H1 (cell line): ENCODE measurements around the gene KIAA1614. TPM values are rescaled to one million over a fixed set of nuclear protein-coding genes. Genes with fewer than 3 reads are reported as not detected.

Experiments
- CBX5 ChIP-seq: fragments of 300-800, 300-1000 bp; sonication (generic); IDR thresholded peaks from 2 replicates; pipeline ENCODE4 v1.7.1; 2016; ENCODE audit warnings: antibody characterized with exemption, low read length, low read depth
- EZH2 ChIP-seq: fragments of 200-600 bp; sonication (generic); IDR thresholded peaks from 2 replicates; pipeline ENCODE4 v1.7.1; 2012; ENCODE audit warnings: low read depth, mild to moderate bottlenecking, moderate library complexity, low read length, inconsistent platforms; ENCODE audit not compliant: severe bottlenecking
- POLR2A ChIP-seq, 2 experiments: IDR thresholded peaks; 1 replicate in 1 of 2; 2 replicates in 1 of 2; pipeline ENCODE4 v1.6.1; 2011; ENCODE audit warnings: low read depth in 2 of 2, low read length in 2 of 2, mild to moderate bottlenecking in 2 of 2; ENCODE audit errors: control extremely low read depth in 1 of 2
- RXRA ChIP-seq: IDR thresholded peaks from 2 replicates; pipeline ENCODE4 v1.6.1; 2011; ENCODE audit warnings: low read depth, mild to moderate bottlenecking, low read length, moderate library complexity; ENCODE audit not compliant: insufficient read depth
- polyA plus RNA-seq, 7 experiments: library from polyadenylated mRNA; depleted of rRNA in 3 of 7; stranded (reverse) in 5 of 7; unstranded in 2 of 7; fragments of >200 nt in 5 of 7; fragments of 200-250 nt in 2 of 7; gene quantifications; 1 replicate in 5 of 7; 2 replicates in 1 of 7; 4 replicates in 1 of 7; pipeline versions ENCODE4 v1.2.1 to v1.2.3, GENCODE V29; 2011 to 2013; ENCODE audit warnings: missing spikeins in 2 of 7, mixed read lengths in 2 of 7
- total RNA-seq: library from RNA; stranded (reverse); fragmentation: NEBNext Ultra II Directional; extraction: Animal tissue kit (Norgen Biotek cat#: 25700); gene quantifications from 2 replicates; pipeline ENCODE4 v1.2.1, GENCODE V29; 2021
- TF ChIP-seq, protein P1 (sequence below): fragments of 300-600 bp; sonication (generic); IDR thresholded peaks from 2 replicates; pipeline ENCODE4 v1.7.1; 2012; ENCODE audit warnings: low read length, moderate library complexity, mild to moderate bottlenecking, inconsistent platforms; ENCODE audit not compliant: insufficient replicate concordance
- TF ChIP-seq, protein P2 (sequence below), 3 experiments: IDR thresholded peaks; 1 replicate in 2 of 3; 2 replicates in 1 of 3; pipeline versions ENCODE4 v1.5.1 to v1.6.1; 2011; ENCODE audit warnings: low read length in 3 of 3, mild to moderate bottlenecking in 3 of 3, inconsistent platforms in 2 of 3, low read depth in 1 of 3, moderate library complexity in 1 of 3; ENCODE audit not compliant: insufficient read depth in 1 of 3; ENCODE audit errors: control extremely low read depth in 1 of 3

Gene KIAA1614
- total and polyA plus RNA-seq, 2 of the 8 experiments (the other 6 are each of a cell fraction or from before 2014, with no cell fraction given): 1.3 to 3.1 TPM

DNA sequence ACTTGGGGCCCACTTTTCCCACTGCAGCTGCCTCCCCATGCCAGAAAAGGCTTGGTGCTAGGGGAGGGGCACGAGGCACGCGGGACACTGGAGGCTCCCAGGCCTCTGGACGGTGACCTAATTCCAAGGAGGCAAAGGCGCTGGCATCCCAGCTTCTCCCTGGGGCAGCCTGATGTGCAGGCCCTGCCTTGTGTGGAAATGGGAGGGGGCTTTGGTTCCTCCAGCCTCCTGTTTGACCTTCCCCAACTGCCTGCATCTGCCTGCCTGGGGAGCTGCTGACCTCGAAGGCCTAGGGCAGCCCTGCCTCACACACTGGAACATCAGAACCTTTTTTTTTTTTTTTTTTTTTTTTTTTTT, 39.9 kb downstream of the KIAA1614 start (continued):
- TF ChIP-seq, protein P1, sequence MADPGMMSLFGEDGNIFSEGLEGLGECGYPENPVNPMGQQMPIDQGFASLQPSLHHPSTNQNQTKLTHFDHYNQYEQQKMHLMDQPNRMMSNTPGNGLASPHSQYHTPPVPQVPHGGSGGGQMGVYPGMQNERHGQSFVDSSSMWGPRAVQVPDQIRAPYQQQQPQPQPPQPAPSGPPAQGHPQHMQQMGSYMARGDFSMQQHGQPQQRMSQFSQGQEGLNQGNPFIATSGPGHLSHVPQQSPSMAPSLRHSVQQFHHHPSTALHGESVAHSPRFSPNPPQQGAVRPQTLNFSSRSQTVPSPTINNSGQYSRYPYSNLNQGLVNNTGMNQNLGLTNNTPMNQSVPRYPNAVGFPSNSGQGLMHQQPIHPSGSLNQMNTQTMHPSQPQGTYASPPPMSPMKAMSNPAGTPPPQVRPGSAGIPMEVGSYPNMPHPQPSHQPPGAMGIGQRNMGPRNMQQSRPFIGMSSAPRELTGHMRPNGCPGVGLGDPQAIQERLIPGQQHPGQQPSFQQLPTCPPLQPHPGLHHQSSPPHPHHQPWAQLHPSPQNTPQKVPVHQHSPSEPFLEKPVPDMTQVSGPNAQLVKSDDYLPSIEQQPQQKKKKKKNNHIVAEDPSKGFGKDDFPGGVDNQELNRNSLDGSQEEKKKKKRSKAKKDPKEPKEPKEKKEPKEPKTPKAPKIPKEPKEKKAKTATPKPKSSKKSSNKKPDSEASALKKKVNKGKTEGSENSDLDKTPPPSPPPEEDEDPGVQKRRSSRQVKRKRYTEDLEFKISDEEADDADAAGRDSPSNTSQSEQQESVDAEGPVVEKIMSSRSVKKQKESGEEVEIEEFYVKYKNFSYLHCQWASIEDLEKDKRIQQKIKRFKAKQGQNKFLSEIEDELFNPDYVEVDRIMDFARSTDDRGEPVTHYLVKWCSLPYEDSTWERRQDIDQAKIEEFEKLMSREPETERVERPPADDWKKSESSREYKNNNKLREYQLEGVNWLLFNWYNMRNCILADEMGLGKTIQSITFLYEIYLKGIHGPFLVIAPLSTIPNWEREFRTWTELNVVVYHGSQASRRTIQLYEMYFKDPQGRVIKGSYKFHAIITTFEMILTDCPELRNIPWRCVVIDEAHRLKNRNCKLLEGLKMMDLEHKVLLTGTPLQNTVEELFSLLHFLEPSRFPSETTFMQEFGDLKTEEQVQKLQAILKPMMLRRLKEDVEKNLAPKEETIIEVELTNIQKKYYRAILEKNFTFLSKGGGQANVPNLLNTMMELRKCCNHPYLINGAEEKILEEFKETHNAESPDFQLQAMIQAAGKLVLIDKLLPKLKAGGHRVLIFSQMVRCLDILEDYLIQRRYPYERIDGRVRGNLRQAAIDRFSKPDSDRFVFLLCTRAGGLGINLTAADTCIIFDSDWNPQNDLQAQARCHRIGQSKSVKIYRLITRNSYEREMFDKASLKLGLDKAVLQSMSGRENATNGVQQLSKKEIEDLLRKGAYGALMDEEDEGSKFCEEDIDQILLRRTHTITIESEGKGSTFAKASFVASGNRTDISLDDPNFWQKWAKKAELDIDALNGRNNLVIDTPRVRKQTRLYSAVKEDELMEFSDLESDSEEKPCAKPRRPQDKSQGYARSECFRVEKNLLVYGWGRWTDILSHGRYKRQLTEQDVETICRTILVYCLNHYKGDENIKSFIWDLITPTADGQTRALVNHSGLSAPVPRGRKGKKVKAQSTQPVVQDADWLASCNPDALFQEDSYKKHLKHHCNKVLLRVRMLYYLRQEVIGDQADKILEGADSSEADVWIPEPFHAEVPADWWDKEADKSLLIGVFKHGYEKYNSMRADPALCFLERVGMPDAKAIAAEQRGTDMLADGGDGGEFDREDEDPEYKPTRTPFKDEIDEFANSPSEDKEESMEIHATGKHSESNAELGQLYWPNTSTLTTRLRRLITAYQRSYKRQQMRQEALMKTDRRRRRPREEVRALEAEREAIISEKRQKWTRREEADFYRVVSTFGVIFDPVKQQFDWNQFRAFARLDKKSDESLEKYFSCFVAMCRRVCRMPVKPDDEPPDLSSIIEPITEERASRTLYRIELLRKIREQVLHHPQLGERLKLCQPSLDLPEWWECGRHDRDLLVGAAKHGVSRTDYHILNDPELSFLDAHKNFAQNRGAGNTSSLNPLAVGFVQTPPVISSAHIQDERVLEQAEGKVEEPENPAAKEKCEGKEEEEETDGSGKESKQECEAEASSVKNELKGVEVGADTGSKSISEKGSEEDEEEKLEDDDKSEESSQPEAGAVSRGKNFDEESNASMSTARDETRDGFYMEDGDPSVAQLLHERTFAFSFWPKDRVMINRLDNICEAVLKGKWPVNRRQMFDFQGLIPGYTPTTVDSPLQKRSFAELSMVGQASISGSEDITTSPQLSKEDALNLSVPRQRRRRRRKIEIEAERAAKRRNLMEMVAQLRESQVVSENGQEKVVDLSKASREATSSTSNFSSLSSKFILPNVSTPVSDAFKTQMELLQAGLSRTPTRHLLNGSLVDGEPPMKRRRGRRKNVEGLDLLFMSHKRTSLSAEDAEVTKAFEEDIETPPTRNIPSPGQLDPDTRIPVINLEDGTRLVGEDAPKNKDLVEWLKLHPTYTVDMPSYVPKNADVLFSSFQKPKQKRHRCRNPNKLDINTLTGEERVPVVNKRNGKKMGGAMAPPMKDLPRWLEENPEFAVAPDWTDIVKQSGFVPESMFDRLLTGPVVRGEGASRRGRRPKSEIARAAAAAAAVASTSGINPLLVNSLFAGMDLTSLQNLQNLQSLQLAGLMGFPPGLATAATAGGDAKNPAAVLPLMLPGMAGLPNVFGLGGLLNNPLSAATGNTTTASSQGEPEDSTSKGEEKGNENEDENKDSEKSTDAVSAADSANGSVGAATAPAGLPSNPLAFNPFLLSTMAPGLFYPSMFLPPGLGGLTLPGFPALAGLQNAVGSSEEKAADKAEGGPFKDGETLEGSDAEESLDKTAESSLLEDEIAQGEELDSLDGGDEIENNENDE: no peak
- no peak for TF ChIP-seq CBX5
- TF ChIP-seq EZH2: no peak
- TF ChIP-seq, protein P2, sequence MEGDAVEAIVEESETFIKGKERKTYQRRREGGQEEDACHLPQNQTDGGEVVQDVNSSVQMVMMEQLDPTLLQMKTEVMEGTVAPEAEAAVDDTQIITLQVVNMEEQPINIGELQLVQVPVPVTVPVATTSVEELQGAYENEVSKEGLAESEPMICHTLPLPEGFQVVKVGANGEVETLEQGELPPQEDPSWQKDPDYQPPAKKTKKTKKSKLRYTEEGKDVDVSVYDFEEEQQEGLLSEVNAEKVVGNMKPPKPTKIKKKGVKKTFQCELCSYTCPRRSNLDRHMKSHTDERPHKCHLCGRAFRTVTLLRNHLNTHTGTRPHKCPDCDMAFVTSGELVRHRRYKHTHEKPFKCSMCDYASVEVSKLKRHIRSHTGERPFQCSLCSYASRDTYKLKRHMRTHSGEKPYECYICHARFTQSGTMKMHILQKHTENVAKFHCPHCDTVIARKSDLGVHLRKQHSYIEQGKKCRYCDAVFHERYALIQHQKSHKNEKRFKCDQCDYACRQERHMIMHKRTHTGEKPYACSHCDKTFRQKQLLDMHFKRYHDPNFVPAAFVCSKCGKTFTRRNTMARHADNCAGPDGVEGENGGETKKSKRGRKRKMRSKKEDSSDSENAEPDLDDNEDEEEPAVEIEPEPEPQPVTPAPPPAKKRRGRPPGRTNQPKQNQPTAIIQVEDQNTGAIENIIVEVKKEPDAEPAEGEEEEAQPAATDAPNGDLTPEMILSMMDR (IDR thresholded peaks at IDR 0.05; ENCODE audit: control extremely low read depth in 1 of 3, insufficient read depth in 1 of 3, low read depth in 1 of 3, low read length in 3 of 3): no peak
- no peak for TF ChIP-seq POLR2A (IDR thresholded peaks at IDR 0.05; ENCODE audit: control extremely low read depth in 1 of 2, low read depth in 2 of 2, low read length in 2 of 2)
- no peak for TF ChIP-seq RXRA
